GM12872 (cell line): ENCODE results near the gene C3orf18.

Experiments used
- TF ChIP-seq, protein P1 (sequence below): IDR thresholded peaks from 3 replicates; pipeline ENCODE4 v1.5.1; 2011; ENCODE audit warnings: low read depth, mild to moderate bottlenecking, low read length, moderate library complexity; ENCODE audit not compliant: insufficient read depth

Gene C3orf18

DNA sequence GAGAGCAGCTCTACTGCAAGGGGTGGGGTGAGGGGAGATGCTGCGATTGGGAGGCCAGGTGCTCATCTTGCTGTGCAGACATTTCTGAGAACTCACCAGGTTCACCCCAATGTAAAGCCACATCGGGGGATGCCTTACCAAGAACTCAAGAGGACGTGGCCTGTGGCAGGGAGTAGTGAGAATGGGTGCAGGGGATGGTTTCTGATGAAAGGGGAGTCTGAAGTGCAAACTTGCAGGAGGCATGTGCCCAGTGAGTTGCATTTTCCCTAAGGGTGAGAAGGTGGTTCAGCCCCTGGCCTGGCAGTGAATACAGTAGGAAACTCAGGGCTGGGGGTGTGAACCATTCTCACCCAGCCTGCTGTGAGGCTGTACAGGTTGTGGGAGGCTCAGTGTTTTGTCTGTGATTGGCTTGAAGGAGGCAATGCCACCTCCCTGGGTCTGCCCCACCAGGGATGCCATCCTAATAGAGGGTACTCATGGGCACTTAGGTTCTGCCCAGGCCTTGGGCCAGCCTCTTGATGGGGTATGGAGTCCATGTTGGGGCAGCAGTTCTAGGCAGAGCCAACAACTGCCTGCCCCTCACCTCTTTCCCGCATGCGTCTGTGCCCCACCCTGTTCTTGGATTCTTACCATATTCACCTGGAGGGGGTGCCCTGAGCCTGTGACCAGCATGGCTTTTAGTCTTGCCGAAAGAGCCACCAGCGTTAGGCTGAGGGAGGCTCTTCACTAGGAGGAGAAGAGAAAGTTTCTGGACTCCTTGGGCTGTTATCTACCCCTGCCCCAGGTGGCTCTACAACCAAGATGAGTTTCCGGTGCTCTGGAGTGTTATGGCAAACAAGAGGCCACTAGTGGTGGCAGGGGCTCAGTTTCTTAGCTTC, 6.3 kb upstream of the C3orf18 start:
- TF ChIP-seq, protein P1, sequence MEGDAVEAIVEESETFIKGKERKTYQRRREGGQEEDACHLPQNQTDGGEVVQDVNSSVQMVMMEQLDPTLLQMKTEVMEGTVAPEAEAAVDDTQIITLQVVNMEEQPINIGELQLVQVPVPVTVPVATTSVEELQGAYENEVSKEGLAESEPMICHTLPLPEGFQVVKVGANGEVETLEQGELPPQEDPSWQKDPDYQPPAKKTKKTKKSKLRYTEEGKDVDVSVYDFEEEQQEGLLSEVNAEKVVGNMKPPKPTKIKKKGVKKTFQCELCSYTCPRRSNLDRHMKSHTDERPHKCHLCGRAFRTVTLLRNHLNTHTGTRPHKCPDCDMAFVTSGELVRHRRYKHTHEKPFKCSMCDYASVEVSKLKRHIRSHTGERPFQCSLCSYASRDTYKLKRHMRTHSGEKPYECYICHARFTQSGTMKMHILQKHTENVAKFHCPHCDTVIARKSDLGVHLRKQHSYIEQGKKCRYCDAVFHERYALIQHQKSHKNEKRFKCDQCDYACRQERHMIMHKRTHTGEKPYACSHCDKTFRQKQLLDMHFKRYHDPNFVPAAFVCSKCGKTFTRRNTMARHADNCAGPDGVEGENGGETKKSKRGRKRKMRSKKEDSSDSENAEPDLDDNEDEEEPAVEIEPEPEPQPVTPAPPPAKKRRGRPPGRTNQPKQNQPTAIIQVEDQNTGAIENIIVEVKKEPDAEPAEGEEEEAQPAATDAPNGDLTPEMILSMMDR, result no peak

DNA sequence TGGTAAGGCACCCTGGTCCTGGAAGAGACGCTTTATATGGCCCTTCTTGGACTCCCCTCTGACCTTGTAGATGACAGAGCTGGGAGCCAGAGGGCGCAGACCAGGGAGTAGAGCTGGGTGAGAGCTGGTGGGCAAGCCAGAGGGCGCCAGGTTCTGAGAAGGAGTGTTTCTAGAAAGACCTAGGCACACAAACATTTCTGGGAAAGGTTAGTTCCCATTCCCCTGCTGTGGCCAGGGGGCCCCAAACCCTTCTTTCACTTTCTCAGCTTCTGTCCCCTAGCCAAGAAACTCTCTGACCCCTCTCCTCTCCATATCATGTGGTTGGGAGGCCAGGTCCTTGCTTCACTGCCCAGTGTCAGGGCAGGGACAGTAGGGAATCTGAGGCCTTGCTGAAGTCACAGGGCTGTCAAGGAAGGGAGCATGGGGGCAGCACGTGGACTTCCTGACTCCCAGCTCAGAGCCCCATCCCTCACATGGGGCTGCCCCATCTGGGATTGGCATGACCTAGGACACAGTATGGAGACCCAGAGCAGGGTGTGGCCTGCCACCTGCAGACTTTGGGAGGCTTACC, 5.3 kb upstream of the C3orf18 start:
- TF ChIP-seq, protein P1, result no peak

DNA sequence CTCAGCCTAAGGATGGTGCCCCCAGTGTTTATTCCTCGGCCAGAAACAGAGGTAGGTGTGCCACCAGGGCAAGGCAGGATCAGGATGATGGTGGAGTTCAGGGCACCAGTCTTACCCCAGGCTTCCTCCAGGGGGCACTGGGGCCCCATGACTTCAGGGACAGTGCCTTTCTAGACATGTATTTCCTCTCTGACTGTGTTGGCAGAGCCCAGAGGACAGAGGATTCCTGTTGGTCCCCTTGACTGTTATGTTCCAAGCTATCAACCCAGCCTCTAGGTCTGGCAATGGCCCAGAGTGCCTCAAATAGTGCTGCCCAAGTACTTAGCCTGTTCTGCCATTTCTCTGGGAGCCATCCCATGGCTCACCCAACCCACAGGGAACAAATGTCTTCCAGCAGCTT, 4.6 kb upstream of the C3orf18 start:
- TF ChIP-seq, protein P1, result peak; percentile 97

DNA sequence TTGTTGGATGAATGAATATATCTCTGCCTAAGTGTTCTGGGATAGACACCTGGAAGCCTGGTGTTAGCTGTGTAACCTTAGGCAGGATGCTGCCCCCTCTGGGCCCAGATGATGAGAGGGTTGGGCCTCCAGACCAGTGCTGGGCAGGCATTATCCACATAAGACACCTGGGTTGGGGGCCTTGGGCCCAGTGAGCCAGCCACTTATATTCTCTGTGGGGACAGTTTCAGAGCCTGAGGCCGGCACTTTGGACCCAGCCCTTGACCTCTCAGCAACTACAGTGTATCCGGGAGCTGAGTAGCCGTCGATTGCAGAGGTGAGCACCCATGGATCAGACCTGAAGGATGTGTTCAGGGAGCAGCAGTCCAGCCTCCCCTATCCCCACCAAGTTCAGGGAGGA, 3.9 kb upstream of the C3orf18 start:
- TF ChIP-seq, protein P1, result no peak

DNA sequence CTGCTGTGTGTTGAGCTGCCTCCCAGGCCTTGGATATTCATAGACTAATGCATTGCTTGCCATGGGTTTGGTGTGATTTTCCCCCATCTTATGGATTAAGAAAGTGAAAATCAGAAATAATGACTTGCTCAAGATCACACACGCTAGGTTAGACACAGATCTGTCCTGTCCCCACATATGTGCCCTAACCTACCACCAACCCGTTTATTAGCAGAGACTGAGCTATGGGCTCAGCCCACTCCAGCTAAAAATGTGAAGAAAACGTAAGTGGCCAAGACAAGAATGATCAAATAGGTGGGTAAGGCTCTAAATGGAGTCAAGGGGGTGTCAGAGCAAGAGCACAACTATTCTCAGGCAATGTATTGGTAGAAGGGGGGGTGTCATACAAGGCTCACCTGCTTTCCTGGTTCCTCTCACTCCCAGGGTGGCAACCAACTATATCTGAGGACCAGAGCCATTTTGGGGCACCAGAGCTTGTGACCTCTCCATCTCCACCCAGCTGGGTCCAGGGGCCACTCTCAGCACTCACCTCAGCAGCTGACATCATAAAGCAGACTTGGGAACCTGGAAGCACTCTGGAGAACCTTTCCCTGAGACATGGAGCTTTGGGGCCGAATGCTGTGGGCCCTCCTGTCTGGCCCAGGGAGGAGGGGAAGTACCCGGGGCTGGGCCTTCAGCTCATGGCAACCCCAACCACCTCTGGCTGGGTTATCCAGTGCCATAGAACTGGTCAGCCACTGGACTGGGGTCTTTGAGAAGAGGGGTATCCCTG, 3.1 kb upstream of the C3orf18 start:
- TF ChIP-seq, protein P1, result no peak

DNA sequence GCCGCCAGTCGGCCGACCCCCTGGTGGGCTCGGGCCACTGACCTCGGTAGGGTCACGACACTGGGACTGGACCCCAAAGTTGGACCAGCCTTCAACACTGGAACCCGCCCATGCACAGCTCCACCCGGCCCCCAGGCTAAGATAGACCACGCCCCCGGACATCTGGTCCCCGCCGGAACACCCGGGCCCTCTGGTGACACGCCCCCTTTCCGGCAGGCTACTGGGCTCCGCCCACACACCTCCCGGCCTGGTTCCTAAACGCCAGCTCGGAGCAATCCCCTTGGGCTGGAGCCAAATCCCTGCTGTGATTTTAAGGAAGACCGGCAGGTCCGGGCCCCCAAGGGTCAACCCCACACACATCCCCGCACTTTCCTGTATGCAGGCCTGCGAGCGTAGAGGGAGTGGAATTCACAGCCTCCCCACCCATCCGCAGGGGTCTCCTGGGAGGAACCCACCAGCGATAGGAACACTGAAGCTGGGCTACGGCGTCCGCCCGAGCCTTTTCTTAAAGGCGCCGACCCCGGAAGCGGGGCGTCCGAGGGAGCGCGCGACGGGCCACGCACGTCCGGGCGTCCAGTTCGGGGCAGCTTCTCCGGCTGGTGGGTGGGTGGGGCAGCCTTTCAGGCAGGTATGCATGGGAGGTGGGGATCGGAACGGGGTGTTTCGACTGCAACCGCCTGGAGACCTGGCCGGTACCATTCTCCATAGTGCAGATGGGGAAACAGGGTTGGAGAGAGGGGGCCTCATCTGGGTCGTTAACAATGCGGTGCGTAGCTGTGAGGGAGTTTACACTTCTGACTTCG, 1.6 kb upstream of the C3orf18 start, which contains the start of gene HEMK1:
HEMK1 (plus strand) TSS at position 576 of the 803 bp plus-strand sequence. CDS start 1,583 bp downstream, outside the sequence.
- TF ChIP-seq, protein P1, result no peak
